GM12873 (cell line): ENCODE data around the gene B4GALT6.

Experiments
- TF ChIP-seq, protein P1 (sequence below): IDR thresholded peaks from 2 replicates; pipeline ENCODE4 v1.5.1; 2012; ENCODE audit warnings: low read depth, mild to moderate bottlenecking, moderate library complexity, low read length, control low read depth; ENCODE audit not compliant: insufficient read depth; ENCODE audit errors: missing control alignments

B4GALT6 gene

GRCh38 chr18:31612124-31612523 lies 72.3 kb downstream of the B4GALT6 start:
- TF ChIP-seq, protein P1, sequence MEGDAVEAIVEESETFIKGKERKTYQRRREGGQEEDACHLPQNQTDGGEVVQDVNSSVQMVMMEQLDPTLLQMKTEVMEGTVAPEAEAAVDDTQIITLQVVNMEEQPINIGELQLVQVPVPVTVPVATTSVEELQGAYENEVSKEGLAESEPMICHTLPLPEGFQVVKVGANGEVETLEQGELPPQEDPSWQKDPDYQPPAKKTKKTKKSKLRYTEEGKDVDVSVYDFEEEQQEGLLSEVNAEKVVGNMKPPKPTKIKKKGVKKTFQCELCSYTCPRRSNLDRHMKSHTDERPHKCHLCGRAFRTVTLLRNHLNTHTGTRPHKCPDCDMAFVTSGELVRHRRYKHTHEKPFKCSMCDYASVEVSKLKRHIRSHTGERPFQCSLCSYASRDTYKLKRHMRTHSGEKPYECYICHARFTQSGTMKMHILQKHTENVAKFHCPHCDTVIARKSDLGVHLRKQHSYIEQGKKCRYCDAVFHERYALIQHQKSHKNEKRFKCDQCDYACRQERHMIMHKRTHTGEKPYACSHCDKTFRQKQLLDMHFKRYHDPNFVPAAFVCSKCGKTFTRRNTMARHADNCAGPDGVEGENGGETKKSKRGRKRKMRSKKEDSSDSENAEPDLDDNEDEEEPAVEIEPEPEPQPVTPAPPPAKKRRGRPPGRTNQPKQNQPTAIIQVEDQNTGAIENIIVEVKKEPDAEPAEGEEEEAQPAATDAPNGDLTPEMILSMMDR, result no peak

DNA sequence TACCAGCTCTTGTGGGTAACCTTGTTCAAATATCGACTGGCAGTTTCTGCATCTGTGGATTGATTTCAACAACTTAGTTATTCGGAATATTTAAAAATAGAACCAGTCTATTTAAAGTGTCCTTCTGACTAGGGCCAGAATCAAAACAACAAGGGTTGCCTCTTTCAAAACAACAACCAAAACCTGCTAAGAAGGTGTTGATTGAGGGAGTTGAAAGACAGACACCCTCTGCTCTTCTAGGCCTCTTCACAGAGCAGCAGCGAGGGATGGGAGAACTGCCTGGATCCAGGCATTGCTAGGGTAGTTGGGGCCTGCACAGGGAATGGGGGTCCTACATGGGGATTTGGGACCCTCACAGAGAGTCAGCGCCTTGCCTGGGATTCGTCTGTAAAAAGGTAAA lies 72.9 kb downstream of the B4GALT6 start:
- TF ChIP-seq, protein P1, result no peak

DNA sequence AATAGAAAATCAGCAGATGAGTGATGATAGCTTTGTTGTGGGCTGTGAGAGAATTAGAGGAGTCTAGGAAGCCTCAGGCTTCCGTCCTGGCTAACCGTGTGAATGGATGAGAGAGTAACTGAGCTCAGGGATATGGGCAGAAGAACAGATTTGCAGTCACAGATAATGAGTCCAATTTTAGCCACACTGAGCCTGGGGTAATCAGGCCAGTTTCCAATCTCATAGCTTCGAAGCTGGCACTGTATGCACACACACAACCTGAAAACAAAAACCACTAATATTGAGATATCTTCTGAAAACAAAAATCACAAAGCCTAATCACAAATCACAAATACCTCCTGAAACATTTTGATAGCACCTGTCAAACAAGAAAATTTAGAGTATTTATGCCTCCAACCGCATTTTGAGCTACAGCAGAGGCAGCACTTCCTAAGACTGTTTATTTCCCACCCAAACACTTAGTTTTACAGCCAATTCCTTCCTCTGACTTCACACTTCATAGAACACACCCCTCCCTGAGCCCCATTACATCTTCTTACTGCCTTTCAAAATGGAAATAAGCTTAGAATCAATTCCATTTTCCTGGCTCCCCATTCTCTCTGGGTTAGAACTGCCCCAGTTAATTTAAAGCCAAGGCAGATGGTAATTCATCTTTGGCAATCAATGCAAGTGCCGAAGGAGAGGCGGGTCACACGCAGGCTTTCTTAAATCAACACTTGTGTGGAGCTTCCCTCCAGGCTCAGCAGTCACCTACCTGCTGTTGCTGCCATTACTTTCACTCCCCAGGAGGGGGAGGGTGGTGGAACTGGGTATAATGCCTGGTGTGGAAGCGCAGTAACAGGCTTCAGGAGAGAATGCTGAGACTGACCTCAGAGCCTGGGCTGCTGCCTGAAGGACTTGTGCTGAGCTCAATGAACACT lies 73.8 kb downstream of the B4GALT6 start:
- TF ChIP-seq, protein P1, result peak; percentile 32

DNA sequence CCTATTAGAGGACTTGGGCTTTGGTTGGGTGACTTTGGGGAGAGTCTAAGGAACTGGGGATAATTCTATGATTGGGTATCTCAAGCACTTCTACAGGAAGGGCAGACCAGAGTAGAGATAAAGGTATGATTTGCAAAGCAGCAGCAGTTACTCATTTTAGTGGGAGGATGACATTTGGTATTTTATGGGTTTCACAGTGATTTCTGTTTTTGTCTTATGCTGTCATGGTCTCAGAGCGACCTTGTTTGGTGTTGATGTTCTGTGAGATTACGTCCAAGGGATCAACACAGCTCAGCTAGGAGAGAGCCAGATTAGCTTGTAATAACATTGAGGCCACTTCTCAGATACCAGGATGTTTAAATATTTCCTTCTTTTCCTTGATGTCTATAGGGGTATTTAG lies 74.5 kb downstream of the B4GALT6 start:
- TF ChIP-seq, protein P1, result no peak

GRCh38 chr18:31607384-31607783 lies 77.0 kb downstream of the B4GALT6 start:
- TF ChIP-seq, protein P1, result no peak

GRCh38 chr18:31606265-31606664 lies 78.1 kb downstream of the B4GALT6 start:
- TF ChIP-seq, protein P1, result no peak

DNA sequence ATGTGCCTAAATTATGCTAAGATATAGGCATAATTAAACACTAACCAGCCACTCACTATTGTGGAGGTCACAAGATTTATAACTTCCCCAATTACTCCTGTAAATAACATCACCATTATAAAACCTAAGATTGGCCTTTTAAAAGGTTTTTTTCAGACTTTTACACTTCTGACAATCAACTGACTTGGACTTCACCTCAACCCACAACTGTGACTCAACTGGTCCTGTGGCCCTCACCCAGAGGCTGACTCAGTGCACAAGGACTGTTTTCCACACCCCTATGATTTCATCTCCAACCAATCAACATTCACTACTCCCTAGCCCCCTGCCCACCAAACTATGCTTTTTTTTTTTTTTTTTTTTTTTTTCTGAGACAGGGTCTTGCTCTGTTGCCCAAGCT lies 81.1 kb downstream of the B4GALT6 start:
- TF ChIP-seq, protein P1, result no peak
